ENCODE results near the gene UNC13D. TPM values are rescaled to one million over a fixed set of nuclear protein-coding genes. Genes with fewer than 3 reads are reported as not detected.

UNC13D gene
- total RNA-seq, 3 donors from 2014 or later: 5.6 to 15.5 (median 8.5) TPM

- intact Hi-C loops (cut with DNase I; ENCODE audit: low total_unique reads): no loop called here
- no peak for DNase-seq (ENCODE audit: low spot score in 2 of 2)
- H3K27me3 ChIP-seq: no peaks in the 10 kb centered on the region
- H3K9me3 ChIP-seq: no peaks in the 10 kb centered on the region
- no peak overlapping the region for H3K27ac ChIP-seq
- H3K4me1 ChIP-seq: no peaks in the 10 kb centered on the region
- no peaks in the 10 kb centered on the region for H3K36me3 ChIP-seq
- no peak overlapping the region for H3K4me3 ChIP-seq
- TF ChIP-seq POLR2A (IDR thresholded peaks at IDR 0.05) (no peak), POLR2AphosphoS5 (IDR thresholded peaks at IDR 0.05) (no peak), CTCF (IDR thresholded peaks at IDR 0.05) (no peak)
Measured at GRCh38 chr17:75835654-75835987, 8.6 kb downstream of the UNC13D start.

- DNase-seq (ENCODE audit: low spot score in 2 of 2): no peak
- H3K9me3 ChIP-seq: no peaks in the 10 kb centered on the region
Measured at GRCh38 chr17:75834928-75835653, 9.1 kb downstream of the UNC13D start.

GRCh38 chr17:75834279-75834920 lies 9.8 kb downstream of the UNC13D start:
- TF ChIP-seq POLR2AphosphoS5 (IDR thresholded peaks at IDR 0.05) (no peak), CTCF (IDR thresholded peaks at IDR 0.05) (no peak), POLR2A (IDR thresholded peaks at IDR 0.05) (no peak)
- H3K4me1 ChIP-seq: no peaks in the 10 kb centered on the region
- no peaks in the 10 kb centered on the region for H3K36me3 ChIP-seq
- H3K27me3 ChIP-seq: no peaks in the 10 kb centered on the region
- no peak overlapping the region for H3K4me3 ChIP-seq
- H3K9me3 ChIP-seq: no peaks in the 10 kb centered on the region
- intact Hi-C loops (cut with DNase I; ENCODE audit: low total_unique reads): no loop called here
- DNase-seq (ENCODE audit: low spot score in 2 of 2): no peak
- no peak overlapping the region for H3K27ac ChIP-seq

More at GRCh38 chr17:75834928-75835653, 9.1 kb downstream of the UNC13D start:
- Histone ChIP-seq H3K4me3 (no peak overlapping the region), H3K27me3 (no peaks in the 10 kb centered on the region), H3K36me3 (no peaks in the 10 kb centered on the region), H3K27ac (no peak overlapping the region), H3K4me1 (no peaks in the 10 kb centered on the region)
- intact Hi-C loops (cut with DNase I; ENCODE audit: low total_unique reads): no loop called here
- no peak for TF ChIP-seq POLR2A (IDR thresholded peaks at IDR 0.05)
- no peak for TF ChIP-seq POLR2AphosphoS5 (IDR thresholded peaks at IDR 0.05)
- no peak for TF ChIP-seq CTCF (IDR thresholded peaks at IDR 0.05)

GRCh38 chr17:75832652-75833400 lies 11.4 kb downstream of the UNC13D start:
- Histone ChIP-seq H3K9me3 (no peaks in the 10 kb centered on the region), H3K27ac (peak overlapping the region; percentile 22 to 72), H3K4me1 (peaks cover 0 to 7% of the 10 kb centered on the region in 2 donors), H3K4me3 (no peak overlapping the region), H3K27me3 (no peaks in the 10 kb centered on the region), H3K36me3 (no peaks in the 10 kb centered on the region)
- intact Hi-C loops (cut with DNase I; ENCODE audit: low total_unique reads): no loop called here
- no peak for TF ChIP-seq CTCF (IDR thresholded peaks at IDR 0.05)
- no peak for TF ChIP-seq POLR2A (IDR thresholded peaks at IDR 0.05)
- TF ChIP-seq POLR2AphosphoS5 (IDR thresholded peaks at IDR 0.05): no peak
- DNase-seq (ENCODE audit: low spot score in 2 of 2): no peak
